ENCODE results near the gene SLC6A13. TPM values are rescaled to one million over a fixed set of nuclear protein-coding genes. Genes with fewer than 3 reads are reported as not detected.

SLC6A13 gene
- total and polyA plus RNA-seq, 12 donors: 0.87 to 6.1 (median 3.2) TPM

GRCh38 chr12:172732-173161 lies 89.9 kb downstream of the SLC6A13 start:
- no peak for DNase-seq
- peak overlapping the region in 7 of 10 donors; percentile 13 to 77 (median 44) for H3K27ac ChIP-seq
- H3K27me3 ChIP-seq: peaks cover 0 to 9% (median 0%) of the 10 kb centered on the region in 7 donors
- H3K4me1 ChIP-seq: peaks cover 28 to 96% (median 70%) of the 10 kb centered on the region in 9 donors
- TF ChIP-seq, protein P1, sequence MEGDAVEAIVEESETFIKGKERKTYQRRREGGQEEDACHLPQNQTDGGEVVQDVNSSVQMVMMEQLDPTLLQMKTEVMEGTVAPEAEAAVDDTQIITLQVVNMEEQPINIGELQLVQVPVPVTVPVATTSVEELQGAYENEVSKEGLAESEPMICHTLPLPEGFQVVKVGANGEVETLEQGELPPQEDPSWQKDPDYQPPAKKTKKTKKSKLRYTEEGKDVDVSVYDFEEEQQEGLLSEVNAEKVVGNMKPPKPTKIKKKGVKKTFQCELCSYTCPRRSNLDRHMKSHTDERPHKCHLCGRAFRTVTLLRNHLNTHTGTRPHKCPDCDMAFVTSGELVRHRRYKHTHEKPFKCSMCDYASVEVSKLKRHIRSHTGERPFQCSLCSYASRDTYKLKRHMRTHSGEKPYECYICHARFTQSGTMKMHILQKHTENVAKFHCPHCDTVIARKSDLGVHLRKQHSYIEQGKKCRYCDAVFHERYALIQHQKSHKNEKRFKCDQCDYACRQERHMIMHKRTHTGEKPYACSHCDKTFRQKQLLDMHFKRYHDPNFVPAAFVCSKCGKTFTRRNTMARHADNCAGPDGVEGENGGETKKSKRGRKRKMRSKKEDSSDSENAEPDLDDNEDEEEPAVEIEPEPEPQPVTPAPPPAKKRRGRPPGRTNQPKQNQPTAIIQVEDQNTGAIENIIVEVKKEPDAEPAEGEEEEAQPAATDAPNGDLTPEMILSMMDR (IDR thresholded peaks at IDR 0.05): no peak
- H3K36me3 ChIP-seq: peaks cover 0 to 1% (median 0%) of the 10 kb centered on the region in 9 donors
- intact Hi-C loops (cut with DNase I): no loop called here
- no peaks in the 10 kb centered on the region for H3K9me3 ChIP-seq
- 79 to 84% methylated on average over 15 of the region's 15 CpGs for WGBS, 2 donors
- ATAC-seq: no peak
- H3K4me3 ChIP-seq: no peak overlapping the region

DNA sequence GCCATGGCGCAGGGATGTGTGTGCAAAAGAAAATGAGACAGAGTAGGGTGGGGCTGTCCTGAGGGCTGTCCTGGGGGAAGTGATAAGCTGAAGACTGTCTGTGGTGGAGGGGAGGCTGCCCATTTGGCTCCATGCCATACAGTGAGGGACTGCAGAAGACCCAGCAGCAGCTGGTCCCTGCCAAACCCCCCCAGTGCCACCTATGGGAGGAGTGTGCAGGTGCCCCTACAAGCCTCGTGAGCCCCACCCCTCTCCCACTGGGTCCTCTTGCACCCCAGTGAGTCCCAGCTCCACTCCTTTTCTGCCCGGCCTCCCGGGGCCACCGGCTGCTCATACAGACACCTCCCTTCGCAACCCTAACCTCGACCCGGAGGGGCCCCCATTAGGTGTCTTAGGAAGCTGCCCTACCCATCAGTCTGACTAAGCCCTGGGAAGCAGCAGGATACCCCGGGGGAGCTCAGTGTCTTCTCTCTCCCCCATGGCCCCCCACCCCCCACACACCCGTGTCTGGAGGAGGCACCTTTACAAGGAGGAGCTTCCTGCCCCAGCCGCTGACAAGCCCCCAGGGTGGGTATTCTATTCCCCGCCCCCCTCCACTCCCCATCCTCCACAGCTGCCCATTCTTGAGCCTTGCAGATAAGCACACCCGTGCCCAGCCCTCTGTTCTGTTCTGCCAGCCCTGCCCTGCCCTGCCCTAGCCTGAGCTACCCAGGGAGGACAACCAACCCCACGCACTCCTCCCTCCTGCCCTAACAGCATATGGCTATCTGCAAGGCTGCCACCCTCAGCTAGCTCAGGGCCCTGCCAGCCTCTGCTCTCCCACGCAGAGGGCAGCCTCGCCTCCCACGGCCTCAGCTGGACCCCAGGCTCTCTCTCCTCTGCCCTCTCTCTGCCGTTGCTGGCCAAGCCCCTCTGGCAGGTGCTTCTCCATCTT lies 90.6 kb downstream of the SLC6A13 start:
- Histone ChIP-seq H3K4me3 (no peak overlapping the region), H3K9me3 (no peaks in the 10 kb centered on the region), H3K27ac (peak overlapping the region in 6 of 10 donors; percentile 13 to 77 (median 44)), H3K36me3 (peaks cover 0 to 4% (median 0%) of the 10 kb centered on the region in 9 donors), H3K4me1 (peaks cover 22 to 96% (median 70%) of the 10 kb centered on the region in 9 donors), H3K27me3 (peaks cover 0 to 9% (median 0%) of the 10 kb centered on the region in 7 donors)
- peak in 3 of 8 donors; percentile 5 to 7 (median 6) for ATAC-seq
- intact Hi-C loops (cut with DNase I): no loop called here
- WGBS, 2 donors: 53 to 65% methylated on average over 18 of the region's 18 CpGs
- TF ChIP-seq, protein P1 (IDR thresholded peaks at IDR 0.05): no peak
- no peak for DNase-seq

- Histone ChIP-seq H3K36me3 (peaks cover 0 to 11% (median 0%) of the 10 kb centered on the region in 9 donors), H3K27ac (peak overlapping the region in 1 of 10 donors; percentile 45), H3K27me3 (peaks cover 0 to 9% (median 0%) of the 10 kb centered on the region in 7 donors), H3K9me3 (no peaks in the 10 kb centered on the region), H3K4me1 (peaks cover 19 to 96% (median 68%) of the 10 kb centered on the region in 9 donors), H3K4me3 (no peak overlapping the region)
- TF ChIP-seq, protein P1 (IDR thresholded peaks at IDR 0.05): no peak
- 89 to 93% methylated on average over 10 of the region's 10 CpGs for WGBS, 2 donors
- intact Hi-C loops (cut with DNase I): no loop called here
- DNase-seq (no peak), ATAC-seq (no peak)
These were observed 91.4 kb downstream of the SLC6A13 start for GRCh38 chr12:171276-171675.

Other genes with a start within 250 kb of the SLC6A13 start
- 1 to 10 TPM in 6 of 10 donors, under 1 TPM in 4; 0.32 to 2.1 (median 1.1) TPM for gene IQSEC3, start 196.1 kb downstream of the SLC6A13 start, total RNA-seq
- gene IQSEC3, start 196.1 kb downstream of the SLC6A13 start, polyA plus RNA-seq: 1 to 10 TPM in 1 of 2 donors, under 1 TPM in 1; 0.30 to 2.7 TPM
- 1 to 10 TPM in 5 of 10 donors, under 1 TPM in 5; 0.49 to 1.4 (median 0.98) TPM for gene SLC6A12, start 48.7 kb downstream of the SLC6A13 start, total RNA-seq
- under 1 TPM; 0.14 to 0.44 TPM for gene SLC6A12, start 48.7 kb downstream of the SLC6A13 start, polyA plus RNA-seq
- 10 to 100 TPM; 28.6 to 46.0 (median 34.8) TPM for gene KDM5A, start 126.5 kb upstream of the SLC6A13 start, total RNA-seq
- 1 to 10 TPM; 3.0 to 8.2 TPM for gene KDM5A, start 126.5 kb upstream of the SLC6A13 start, polyA plus RNA-seq
- gene CCDC77, start 138.8 kb upstream of the SLC6A13 start, total RNA-seq: 1 to 10 TPM; 1.8 to 4.5 (median 3.6) TPM
- gene CCDC77, start 138.8 kb upstream of the SLC6A13 start, polyA plus RNA-seq: 1 to 10 TPM; 2.4 to 4.2 TPM
- 10 to 100 TPM; 19.6 to 53.5 (median 36.5) TPM for gene B4GALNT3, start 197.1 kb upstream of the SLC6A13 start, total RNA-seq
- 10 to 100 TPM; 14.1 to 58.7 TPM for gene B4GALNT3, start 197.1 kb upstream of the SLC6A13 start, polyA plus RNA-seq

Data from heart right ventricle (tissue), 16 donors.